A549 (cell line): ENCODE results near the gene TMEM121B.

Experiments used
- CEBPB ChIP-seq, 2 experiments: fragments of >200 bp in 1 of 2; sonication (Bioruptor Twin) in 1 of 2; formaldehyde crosslinking in 1 of 2; IDR thresholded peaks; 2 replicates each; pipeline ENCODE4 v1.6.1; 2012 to 2016
- CTCF ChIP-seq: fragments of >200 bp; sonication (Bioruptor Twin); formaldehyde crosslinking; IDR thresholded peaks from 3 replicates; pipeline ENCODE4 v1.5.1; 2016
- MAZ ChIP-seq: fragments of 150-350 bp; IDR thresholded peaks from 2 replicates; pipeline ENCODE4 v1.6.1; 2014; ENCODE audit warnings: antibody characterized with exemption, low read depth, low read length, borderline replicate concordance
- POLR2A ChIP-seq: IDR thresholded peaks from 2 replicates; pipeline ENCODE4 v1.6.1; 2012; ENCODE audit warnings: mild to moderate bottlenecking, low read length
- RARB ChIP-seq: fragments of 250-450 bp; sonication (Bioruptor Pico); IDR thresholded peaks from 2 replicates; pipeline ENCODE4 v1.8.0; 2021; ENCODE audit warnings: mild to moderate bottlenecking, moderate library complexity
- TP53 ChIP-seq: fragments of 250-450 bp; sonication (Bioruptor Pico); IDR thresholded peaks from 2 replicates; pipeline ENCODE4 v1.5.0; 2021; ENCODE audit warnings: mild to moderate bottlenecking, moderate library complexity
- ZSCAN20 ChIP-seq: fragments of 250-450 bp; sonication (Bioruptor Pico); IDR thresholded peaks from 2 replicates; pipeline ENCODE4 v1.8.0; 2022; ENCODE audit warnings: mild to moderate bottlenecking, moderate library complexity

- no peak for TF ChIP-seq CTCF
- no peak for TF ChIP-seq MAZ
- no peak for TF ChIP-seq POLR2A
- TF ChIP-seq TP53 (CRISPR knock-in tag): no peak
- no peak for TF ChIP-seq CEBPB (IDR thresholded peaks at IDR 0.05)
- TF ChIP-seq ZSCAN20 (CRISPR knock-in tag): no peak
- no peak for TF ChIP-seq RARB (CRISPR knock-in tag)
Measured at GRCh38 chr22:17140022-17140421, 18.9 kb upstream of the TMEM121B start.
